Glutamatergic neuron (in vitro differentiated cells): ENCODE results near the gene CCDC86. TPM values are rescaled to one million over a fixed set of nuclear protein-coding genes. Genes with fewer than 3 reads are reported as not detected.

Experiments
- DNase-seq: peaks from one replicate; pipeline ENCODE4 v3.0.0; 2022
- H3K27ac Mint-ChIP-seq: one replicate; pipeline ENCODE4 v1.8.0; 2020; ENCODE audit warnings: mild to moderate bottlenecking, mixed read lengths, inconsistent platforms; ENCODE audit not compliant: unreplicated experiment
- H3K27me3 Mint-ChIP-seq: one replicate; pipeline ENCODE4 v1.8.0; 2020; ENCODE audit warnings: mild to moderate bottlenecking, moderate library complexity, mixed read lengths, inconsistent platforms; ENCODE audit not compliant: unreplicated experiment
- H3K36me3 Mint-ChIP-seq: one replicate; pipeline ENCODE4 v1.8.0; 2020; ENCODE audit warnings: mild to moderate bottlenecking, mixed read lengths, inconsistent platforms; ENCODE audit not compliant: unreplicated experiment
- H3K4me1 Mint-ChIP-seq: one replicate; pipeline ENCODE4 v1.8.0; 2020; ENCODE audit warnings: mild to moderate bottlenecking, low read depth, mixed read lengths, inconsistent platforms; ENCODE audit not compliant: unreplicated experiment
- H3K4me3 Mint-ChIP-seq: one replicate; pipeline ENCODE4 v1.8.0; 2020; ENCODE audit warnings: mild to moderate bottlenecking, mixed read lengths, inconsistent platforms; ENCODE audit not compliant: unreplicated experiment
- H3K9me3 Mint-ChIP-seq: one replicate; pipeline ENCODE4 v1.8.0; 2020; ENCODE audit warnings: mild to moderate bottlenecking, moderate library complexity, mixed read lengths, inconsistent platforms; ENCODE audit not compliant: unreplicated experiment
- CTCF ChIP-seq: fragments of 200-600 bp; sonication (generic); IDR thresholded peaks from one replicate; pipeline ENCODE4 v1.5.0; 2021; ENCODE audit not compliant: partially characterized antibody, unreplicated experiment
- total RNA-seq: library from RNA; stranded (reverse); fragmentation: NEBNext Ultra II Directional; extraction: Animal tissue kit (Norgen Biotek cat#: 25700); gene quantifications from one replicate; pipeline ENCODE4 v1.2.1, GENCODE V29; 2021; ENCODE audit not compliant: unreplicated experiment

CCDC86 gene
- total RNA-seq, 1 donor from 2014 or later = 12.7 TPM

- H3K27ac Mint-ChIP-seq = no peak overlapping the region
- TF ChIP-seq CTCF = no peak
- H3K27me3 Mint-ChIP-seq = peaks cover 3% of the 10 kb centered on the region
- H3K36me3 Mint-ChIP-seq = no peaks in the 10 kb centered on the region
- H3K9me3 Mint-ChIP-seq = peaks cover 5% of the 10 kb centered on the region
- no peak for DNase-seq
- peaks cover 12% of the 10 kb centered on the region for H3K4me1 Mint-ChIP-seq
- no peak overlapping the region for H3K4me3 Mint-ChIP-seq
Measured at GRCh38 chr11:60868682-60869450, 27.0 kb downstream of the CCDC86 start.

GRCh38 chr11:60869451-60869825 lies 27.5 kb downstream of the CCDC86 start:
- Mint-ChIP-seq H3K27ac (no peak overlapping the region), H3K4me1 (peaks cover 12% of the 10 kb centered on the region), H3K9me3 (peaks cover 5% of the 10 kb centered on the region), H3K36me3 (no peaks in the 10 kb centered on the region), H3K4me3 (no peak overlapping the region), H3K27me3 (peaks cover 3% of the 10 kb centered on the region)
- no peak for DNase-seq
- no peak for TF ChIP-seq CTCF

GRCh38 chr11:60870276-60870675 lies 28.4 kb downstream of the CCDC86 start:
- peaks cover 12% of the 10 kb centered on the region for H3K4me1 Mint-ChIP-seq
- TF ChIP-seq CTCF = no peak
- H3K4me3 Mint-ChIP-seq = no peak overlapping the region
- no peak overlapping the region for H3K27ac Mint-ChIP-seq
- H3K27me3 Mint-ChIP-seq = peaks cover 3% of the 10 kb centered on the region
- peaks cover 5% of the 10 kb centered on the region for H3K9me3 Mint-ChIP-seq
- H3K36me3 Mint-ChIP-seq = no peaks in the 10 kb centered on the region
- no peak for DNase-seq

GRCh38 chr11:60870733-60871377 lies 28.9 kb downstream of the CCDC86 start:
- H3K27me3 Mint-ChIP-seq = peaks cover 3% of the 10 kb centered on the region
- no peak for DNase-seq
- peaks cover 12% of the 10 kb centered on the region for H3K4me1 Mint-ChIP-seq
- no peak for TF ChIP-seq CTCF
- H3K27ac Mint-ChIP-seq = no peak overlapping the region
- peaks cover 5% of the 10 kb centered on the region for H3K9me3 Mint-ChIP-seq
- H3K36me3 Mint-ChIP-seq = no peaks in the 10 kb centered on the region
- H3K4me3 Mint-ChIP-seq = no peak overlapping the region
